Spleen (tissue), 7 donors: ENCODE data around the gene UNCX.

Experiments
- CTCF ChIP-seq, 11 experiments: fragments of 200-600 bp in 7 of 11; fragments of 450-650 bp in 4 of 11; sonication (generic) in 4 of 11; IDR thresholded peaks in 8 of 11; conservative IDR thresholded peaks in 3 of 11; 1 replicate in 7 of 11; 2 replicates in 4 of 11; pipeline versions ENCODE4 v1.4.0 to v1.8.0; 2016 to 2021; ENCODE audit warnings: antibody characterized with exemption in 11 of 11, inconsistent platforms in 4 of 11, mild to moderate bottlenecking in 1 of 11
- POLR2A ChIP-seq, 3 donors: fragments of 450-650 bp; IDR thresholded peaks; one replicate each; pipeline ENCODE4 v1.5.1; 2017; ENCODE audit warnings: antibody characterized with exemption in 3 of 3, mild to moderate bottlenecking in 1 of 3
- donor health status: DM: no; HTN: no; CAD: no; lungs with moderate emphysema.
- donor health status: DM: no; HTN: no; CAD: no.
- donor health status: DM: no; HTN: no; CAD: no.

- TF ChIP-seq CTCF (IDR thresholded peaks at IDR 0.05 in 8 of 11, conservative IDR thresholded peaks at IDR 0.05 in 3 of 11) (no peak), POLR2A (IDR thresholded peaks at IDR 0.05) (no peak)
Observed at GRCh38 chr7:1245524-1246050, 12.9 kb downstream of the UNCX start.
